A549 treated with CORT108297 at 1 μM for 4 hours (cell line): ENCODE measurements around the gene RPA4. TPM values are rescaled to one million over a fixed set of nuclear protein-coding genes. Genes with fewer than 3 reads are reported as not detected.

Experiments
- total RNA-seq: library from RNA; stranded (reverse); fragments of 200-300 nt; extraction: Qiagen RNA extraction; gene quantifications from 5 replicates; pipeline ENCODE4 v1.2.3, GENCODE V29; 2022

The RPA4 gene, protein sequence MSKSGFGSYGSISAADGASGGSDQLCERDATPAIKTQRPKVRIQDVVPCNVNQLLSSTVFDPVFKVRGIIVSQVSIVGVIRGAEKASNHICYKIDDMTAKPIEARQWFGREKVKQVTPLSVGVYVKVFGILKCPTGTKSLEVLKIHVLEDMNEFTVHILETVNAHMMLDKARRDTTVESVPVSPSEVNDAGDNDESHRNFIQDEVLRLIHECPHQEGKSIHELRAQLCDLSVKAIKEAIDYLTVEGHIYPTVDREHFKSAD
- total RNA-seq = 0.15 to 0.41 TPM (median 0.29 TPM) in 5 replicates

DNA sequence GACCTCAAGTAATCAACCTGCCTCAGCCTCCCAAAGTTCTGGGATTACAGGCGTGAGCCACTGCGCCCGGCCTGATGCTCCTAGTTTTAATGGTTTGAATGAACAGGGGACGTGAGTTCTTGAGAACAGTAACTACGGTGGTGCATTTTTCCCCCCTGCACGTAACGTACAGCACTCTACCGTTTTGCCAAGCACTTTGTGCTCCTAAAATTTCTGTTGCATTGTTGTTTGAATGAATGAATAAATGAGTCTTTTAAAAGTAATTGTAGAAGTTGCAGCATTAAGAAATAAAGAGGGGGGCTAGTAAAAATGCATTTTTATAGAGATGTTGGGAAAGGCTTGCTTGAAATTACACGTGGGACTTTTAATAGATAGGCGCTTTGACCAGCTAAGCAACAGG lies at the start of gene RPA4:
RPA4 (plus strand) TSS at position 301 of the 400 bp plus-strand sequence. CDS start 403 bp downstream, outside the sequence.

Other genes starting within 250 kb of the RPA4 start
- 3.5 to 5.3 TPM (median 4.0 TPM) in 5 replicates for gene DIAPH2, start 199.1 kb upstream of the RPA4 start, total RNA-seq